HG03175 (cell line): Measurements from ENCODE around the gene INTS4.
"Not testable (repeated sequence)": the region's sequence is repeated elsewhere in the genome, so short reads cannot be mapped to it uniquely, and the experiment has no call there.

Experiments used
- ATAC-seq: cut with Tn5 transposase; IDR thresholded peaks from one replicate; pipeline ENCODE4 v1.9.1; 2021; ENCODE audit warnings: mild to moderate bottlenecking, moderate library complexity; ENCODE audit not compliant: unreplicated experiment

INTS4 gene

DNA sequence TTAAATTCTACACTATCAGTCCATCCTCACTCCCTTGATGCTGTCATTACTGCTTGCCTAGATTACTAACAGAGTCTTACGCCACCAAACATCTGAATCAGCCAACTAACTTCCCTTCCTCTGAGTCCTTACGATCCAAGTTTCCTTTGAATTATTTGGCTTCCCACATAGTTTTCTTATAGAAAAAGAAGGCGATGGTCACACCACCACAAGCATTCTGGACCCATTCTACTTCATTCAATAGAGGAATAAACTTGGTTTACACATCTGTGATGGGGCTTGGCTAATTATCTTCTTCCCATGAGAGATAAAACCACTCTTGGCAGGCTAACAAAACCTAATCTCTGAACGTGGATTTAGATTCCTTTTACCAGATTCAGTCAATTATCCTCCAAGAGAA lies 35.0 kb downstream of the INTS4 start:
- no peak for ATAC-seq

DNA sequence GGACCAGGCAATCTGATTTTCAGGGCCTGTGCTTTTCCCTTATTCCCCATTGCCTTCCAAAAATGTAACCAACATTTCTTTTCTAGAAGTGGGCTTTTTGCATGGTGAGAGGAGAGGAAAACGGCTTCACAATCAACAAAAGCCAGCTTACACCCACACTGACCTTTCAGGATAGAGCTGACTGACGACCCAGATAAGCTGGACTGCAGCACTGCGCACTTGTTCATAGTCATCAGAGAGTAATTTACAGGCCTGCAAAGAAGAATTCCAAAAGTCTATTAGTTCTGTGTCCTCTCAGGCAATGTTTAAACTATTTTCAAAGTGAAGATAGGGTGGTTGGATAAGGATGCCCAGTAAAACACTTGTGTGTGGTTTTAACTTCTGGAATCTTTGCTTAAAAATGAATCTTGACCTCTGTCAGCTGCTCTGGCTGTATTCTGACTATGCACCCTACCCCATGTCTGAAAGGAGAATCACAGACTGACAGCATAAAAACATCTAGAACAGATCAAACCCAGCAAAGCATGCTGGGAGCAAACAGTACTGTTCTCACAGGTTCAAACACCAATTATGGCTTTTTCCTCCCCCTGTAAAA lies 35.8 kb downstream of the INTS4 start:
- ATAC-seq, result not testable (repeated sequence)

DNA sequence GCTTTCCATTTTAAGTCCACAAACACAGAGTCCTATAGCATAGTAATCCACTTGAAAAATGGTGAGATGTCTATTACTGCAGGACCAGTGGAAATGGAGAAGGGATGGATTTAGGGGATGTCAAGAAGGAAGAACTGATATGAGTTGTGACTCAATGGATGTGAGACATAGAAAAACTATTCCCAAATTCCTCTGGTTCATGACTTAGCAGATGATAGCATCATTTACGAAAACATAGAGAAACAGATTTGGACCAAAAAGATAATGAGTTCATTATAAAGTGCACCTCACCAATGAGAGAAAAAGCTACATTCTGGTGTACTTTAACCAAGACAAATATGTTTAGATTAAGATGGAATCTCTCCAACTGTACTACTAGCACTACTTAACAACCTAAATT lies 51.2 kb downstream of the INTS4 start:
- ATAC-seq, result not testable (repeated sequence)

DNA sequence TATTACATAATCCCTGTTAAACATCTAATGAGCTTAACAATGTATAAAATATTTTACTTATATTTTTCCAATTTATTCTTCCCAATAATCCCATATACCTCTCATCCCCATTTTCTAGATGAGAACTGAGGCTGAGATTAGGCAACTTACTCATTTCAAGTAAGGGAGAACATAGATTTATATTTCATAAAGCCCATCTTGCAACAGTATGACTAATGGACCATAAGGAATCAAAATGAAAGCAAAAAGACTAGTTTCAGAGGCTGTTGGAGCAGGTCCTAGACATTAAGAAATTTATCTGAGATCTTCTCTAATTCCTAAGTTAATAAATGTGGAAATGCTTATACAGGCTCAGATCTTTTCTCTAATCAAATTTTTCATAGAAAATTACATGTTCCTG lies 52.0 kb downstream of the INTS4 start:
- not testable (repeated sequence) for ATAC-seq

DNA sequence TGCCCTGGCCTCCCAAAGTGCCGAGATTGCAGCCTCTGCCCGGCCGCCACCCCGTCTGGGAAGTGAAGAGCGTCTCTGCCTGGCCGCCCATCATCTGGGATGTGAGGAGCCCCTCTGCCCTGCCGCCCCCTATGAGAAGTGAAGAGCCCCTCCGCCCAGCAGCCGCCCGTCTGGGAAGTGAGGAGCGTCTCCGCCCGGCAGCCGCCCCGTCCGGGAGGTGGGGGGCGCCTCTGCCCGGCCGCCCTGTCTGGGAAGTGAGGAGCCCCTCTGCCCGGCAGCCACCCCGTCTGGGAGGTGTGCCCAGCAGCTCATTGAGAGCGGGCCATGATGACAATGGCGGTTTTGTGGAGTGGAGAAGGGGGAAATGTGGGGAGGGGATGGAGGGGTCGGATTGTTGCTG lies 60.9 kb downstream of the INTS4 start:
- ATAC-seq, result not testable (repeated sequence)

DNA sequence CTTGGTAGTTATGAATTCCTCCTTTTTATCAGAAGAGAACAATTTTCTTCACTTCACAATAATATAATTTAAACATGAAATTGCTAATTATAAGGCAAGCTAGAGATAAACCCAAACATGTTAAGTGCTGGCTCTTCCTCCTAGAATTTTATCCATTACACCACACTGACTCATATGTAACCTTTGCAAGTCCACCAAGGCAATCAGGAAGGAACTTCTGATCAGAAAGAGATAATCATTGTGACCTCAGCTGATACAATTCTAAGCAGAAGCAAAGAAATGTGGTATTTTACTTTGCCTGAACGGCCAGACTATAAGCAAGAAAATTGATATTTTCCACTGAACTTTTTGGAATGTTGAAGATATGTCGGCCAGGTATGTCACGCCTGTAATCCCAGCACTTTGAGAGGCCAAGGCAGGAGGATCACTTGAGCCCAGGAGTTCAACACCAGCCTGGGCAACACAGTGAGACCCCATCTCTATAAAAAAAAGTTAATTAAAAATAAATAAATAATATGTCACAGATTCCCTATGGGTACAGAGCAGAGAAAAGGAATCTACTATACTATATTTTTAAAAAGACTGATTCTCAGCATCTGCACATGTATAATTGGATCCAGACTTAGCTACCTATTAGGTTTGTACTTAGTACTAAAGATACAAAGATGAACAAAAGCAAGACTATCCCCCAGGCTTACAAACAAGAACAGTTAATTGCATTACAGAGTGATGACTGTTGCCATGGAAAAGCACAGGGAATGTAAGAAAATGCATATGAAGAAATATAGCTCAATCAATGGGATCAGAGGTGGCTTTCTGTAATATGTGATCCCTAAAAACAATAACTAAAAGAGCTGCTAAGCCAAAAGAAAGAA lies 63.9 kb downstream of the INTS4 start:
- ATAC-seq, result not testable (repeated sequence)

DNA sequence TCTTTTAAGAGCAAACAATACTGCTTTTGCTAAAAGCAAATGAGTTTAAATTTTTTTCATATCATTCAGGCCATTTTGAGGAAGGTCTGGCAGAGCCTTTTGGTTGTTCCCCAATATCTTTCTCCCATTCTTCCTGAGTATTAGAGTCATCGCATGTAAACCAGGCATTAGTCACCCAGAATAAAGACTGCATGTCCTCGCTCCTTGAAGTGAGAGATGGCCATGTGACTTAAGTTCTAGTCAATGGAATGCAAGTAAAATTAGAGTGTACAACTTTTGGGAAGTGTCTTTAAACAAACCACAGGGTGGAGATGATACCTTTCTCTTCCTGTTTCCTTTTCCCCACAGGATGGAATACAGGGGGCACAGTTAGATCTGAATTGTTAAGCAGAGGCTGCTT lies 76.8 kb downstream of the INTS4 start:
- not testable (repeated sequence) for ATAC-seq

DNA sequence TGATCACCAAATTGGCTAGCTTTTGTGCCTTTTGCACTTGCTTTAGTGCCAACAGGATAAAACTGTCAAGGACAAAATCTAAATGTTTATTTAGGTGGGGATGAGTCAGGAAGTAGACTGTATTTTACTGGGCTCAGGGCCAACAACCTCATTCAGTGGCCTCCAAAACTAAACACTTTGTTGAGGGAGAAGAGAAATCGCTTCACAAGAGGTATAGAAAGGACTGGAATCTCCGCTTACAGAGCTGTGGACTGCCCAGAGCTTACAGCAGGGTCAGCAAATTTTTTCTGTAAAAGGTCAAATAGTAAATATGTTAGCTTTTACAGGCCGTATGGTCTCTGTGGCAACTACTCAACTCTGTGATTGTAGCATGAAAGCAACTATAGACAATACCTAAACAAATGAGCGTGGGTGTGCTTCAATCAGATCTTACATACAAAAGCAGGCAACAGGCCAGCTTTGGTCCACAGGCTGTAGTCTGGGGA lies 80.1 kb downstream of the INTS4 start:
- not testable (repeated sequence) for ATAC-seq

DNA sequence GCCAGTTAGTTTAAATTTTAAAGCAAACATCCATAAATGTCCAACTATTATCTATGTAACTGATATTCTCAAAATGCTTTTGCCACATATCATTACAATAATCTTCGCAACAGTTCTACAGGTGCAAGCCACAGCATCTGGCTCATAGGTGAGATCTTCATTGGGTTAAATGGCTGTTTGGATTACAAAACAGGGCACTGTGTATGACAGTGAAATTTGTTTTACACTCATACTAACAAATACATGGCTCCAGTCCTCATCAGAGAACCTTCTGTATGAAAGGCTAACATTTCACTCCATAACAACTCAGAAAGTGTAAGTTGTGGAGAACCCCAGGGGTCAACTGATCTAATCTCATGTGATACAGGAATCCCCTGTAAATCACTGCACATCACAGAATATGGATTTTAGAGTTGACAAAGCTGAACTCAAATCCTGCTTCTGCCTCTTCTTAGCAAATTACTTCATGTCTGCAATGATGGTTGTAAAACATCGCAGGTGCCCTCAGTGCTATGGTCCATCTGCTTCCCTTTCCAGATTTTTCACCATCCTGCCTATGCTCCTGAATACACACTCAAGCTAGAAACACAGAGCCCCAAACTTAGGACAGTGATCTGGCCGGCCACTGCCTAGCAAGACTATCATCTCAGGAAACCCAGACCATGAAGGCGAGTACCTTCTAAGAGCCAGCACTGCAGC lies 80.7 kb downstream of the INTS4 start:
- not testable (repeated sequence) for ATAC-seq

DNA sequence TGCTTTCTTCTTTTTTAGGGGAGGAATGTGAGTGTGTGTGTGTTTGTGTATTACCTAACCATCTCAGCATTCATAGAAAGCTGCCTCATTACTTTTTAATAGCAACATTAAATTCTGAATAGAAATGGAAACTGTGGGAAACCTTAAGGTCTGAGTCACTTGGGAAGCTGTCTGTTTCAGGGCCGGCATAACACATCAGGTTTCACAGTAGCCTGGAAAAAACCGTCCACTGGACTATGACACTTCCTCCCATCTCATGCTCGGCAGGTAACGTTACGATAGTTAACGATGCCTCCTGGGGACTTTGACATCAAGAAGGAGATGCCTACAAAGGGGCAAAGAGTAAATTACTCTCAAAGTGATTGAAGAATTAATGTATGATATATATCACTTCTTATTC lies 83.6 kb downstream of the INTS4 start:
- ATAC-seq, result not testable (repeated sequence)

DNA sequence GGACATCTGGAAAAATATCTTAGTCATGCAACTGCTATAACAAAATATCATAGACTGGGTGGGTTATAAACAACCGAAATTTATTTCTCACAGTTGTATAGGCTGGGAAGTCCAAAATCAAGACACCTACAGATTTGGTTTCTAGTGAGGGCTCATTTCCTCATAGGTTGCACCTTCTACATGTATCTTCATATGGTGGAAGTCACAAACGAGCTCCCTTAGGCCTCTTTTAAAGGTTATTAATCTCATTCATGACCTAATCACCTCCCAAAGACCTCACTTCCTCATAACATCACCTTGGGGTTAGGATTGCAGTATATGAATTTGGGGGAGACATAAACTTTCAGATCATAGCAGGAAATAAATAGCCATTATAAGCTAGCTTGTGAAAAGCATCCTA lies 85.2 kb downstream of the INTS4 start:
- ATAC-seq, result no peak

DNA sequence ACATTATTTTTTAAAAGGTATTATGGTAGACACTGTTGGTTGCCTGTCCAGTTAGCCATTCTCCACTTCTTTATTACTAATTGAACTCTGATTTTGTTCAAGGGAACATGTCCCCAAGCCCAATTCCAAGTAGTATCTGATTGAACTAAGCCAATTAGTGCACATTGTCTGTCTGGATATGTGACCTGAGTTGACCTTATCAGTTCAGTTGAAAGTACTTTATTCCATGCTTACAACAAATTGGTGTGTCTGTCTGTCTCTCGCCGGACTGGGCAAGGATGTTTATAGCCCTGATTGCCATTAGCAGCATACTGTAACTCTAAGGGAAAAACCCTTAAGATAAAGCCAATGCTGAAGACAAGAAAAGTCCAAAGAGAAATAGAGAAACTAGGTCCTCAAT lies 85.6 kb downstream of the INTS4 start:
- no peak for ATAC-seq

DNA sequence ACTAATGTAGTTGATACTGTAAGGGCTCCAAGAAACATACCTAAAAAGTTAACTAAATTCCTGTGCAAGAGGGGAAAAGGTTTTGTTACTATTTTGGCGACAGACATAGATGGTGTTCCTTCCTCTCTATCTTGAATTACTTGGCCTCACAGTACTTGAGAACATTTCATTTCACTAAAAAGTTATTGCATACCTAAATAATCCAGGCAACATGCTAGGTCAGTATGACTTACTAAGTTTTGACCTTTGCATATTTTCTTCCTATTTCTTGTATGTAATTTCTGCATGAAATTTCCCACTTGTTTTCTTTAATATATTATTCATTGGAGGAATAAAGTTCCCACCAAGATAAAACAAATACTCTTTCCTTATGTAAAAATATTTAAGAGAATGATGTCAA lies 99.5 kb downstream of the INTS4 start:
- not testable (repeated sequence) for ATAC-seq

DNA sequence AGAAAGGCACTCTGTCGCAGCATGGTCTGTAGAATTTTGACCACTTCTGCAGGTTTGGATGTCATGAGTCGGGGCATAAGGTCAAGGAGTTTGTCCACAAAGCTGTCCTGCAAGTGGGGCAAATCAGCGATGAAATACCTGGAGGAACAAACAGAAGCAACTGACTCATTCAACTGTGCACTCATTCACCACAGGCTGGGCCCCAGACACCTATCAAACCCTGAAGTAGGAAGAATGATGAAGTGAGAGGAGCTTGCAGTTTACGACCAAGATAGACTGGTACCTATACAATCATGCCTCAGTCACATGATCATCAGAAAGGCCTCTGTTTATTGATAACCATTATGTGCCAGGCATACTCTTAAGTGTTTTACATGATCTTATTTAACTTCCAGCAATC lies 102.8 kb downstream of the INTS4 start:
- not testable (repeated sequence) for ATAC-seq

DNA sequence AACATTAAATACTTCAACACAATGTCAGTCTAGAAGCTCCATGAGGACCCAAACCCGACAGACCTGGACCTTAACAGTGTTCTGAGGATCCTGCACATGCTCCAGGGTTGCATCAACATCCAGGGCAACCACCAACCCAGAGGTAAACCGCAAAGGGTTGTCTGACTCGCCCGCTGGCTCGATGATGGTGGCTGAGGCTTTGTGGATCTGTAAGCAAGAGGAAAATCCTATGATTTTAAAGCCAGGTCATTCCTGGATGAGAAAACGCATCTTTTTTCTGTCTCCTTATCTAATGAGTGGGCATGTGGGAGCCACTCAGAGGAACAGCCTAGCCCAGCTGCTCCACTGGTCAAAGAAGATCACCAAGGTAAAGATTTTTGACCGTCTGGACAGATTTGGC lies 103.2 kb downstream of the INTS4 start:
- ATAC-seq, result not testable (repeated sequence)

DNA sequence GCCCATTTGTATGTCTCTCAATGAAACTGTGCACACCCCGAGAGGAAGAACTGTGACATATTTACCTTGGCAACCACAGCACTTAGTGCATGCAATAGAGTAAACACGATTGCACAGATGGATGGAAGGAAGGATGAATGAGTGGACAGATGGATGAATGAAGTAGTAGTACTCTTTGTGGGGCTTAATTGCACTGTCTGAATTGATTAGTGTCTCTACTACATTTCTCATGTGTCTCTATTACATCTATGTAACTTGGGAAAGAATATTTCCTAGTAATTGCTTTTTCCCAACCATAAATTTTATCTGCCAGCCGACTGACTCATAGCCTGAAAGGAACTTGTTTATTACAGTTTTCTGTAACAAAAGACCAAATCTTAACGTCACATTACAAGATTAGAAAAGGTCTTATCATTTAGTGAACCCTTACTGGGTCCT lies 103.8 kb downstream of the INTS4 start:
- not testable (repeated sequence) for ATAC-seq

DNA sequence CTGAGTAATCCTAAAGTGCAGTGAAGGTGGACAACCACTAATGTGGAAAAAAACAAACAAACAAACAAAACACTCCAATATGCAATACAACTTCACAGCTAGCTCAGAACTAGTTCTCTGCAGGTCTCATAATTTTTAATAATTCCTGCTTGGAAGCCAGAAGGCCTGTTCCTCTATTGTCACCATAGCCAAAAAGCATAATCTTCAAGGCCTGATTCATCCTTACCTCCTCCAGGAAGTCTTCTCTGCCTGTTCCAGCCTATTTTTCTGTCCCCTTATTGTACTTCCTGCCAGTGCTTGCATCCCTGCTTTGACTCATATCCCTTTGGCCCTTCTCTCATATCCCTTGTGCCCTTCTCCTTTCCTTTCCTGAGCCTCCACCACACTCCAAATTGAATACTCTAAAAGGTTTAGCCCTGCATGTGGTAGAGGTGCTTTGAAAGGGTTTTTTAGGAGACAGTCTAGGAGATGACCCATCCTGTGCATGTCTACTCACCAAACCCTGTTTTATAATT lies 104.3 kb downstream of the INTS4 start:
- not testable (repeated sequence) for ATAC-seq

DNA sequence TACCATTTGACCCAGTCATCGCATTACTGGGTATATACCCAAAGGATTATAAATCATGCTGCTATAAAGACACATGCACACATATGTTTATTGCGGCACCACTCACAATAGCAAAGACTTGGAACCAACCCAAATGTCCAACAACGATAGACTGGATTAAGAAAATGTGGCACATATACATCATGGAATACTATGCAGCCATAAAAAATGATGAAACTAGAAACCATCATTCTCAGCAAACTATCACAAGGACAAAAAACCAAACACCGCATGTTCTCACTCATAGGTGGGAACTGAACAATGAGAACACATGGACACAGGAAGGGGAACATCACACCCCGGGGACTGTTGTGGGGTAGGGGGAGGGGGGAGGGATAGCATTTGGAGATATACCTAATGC lies 105.4 kb downstream of the INTS4 start:
- not testable (repeated sequence) for ATAC-seq

DNA sequence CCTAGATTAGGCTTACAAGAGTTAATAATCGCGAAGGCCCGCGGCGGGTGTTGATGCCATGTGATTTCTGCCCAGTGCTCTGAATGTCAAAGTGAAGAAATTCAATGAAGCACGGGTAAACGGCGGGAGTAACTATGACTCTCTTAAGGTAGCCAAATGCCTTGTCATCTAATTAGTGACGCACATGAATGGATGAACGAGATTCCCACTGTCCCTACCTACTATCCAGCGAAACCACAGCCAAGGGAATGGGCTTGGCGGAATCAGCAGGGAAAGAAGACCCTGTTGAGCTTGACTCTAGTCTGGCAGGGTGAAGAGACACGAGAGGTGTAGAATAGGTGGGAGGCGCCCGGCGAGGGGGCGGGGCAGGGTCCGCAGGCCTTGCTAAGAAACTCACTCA lies 108.1 kb downstream of the INTS4 start:
- no peak for ATAC-seq

DNA sequence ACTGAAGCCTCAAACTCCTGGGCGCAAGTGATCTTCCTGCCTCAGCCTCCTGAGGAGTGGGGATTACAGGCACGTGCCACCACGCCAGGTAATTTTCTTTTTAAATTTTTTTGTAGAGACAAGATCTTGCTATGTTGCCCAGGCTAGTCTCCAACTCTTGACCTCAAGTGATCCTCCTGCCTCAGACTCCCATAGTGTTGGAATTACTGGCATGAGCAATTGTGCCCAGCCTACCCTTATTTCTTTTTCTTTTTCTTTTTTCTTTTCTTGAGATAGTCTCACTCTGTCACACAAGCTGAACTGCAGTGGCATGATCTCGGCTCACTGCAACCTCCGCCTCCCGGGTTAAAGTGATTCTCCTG lies 109.7 kb downstream of the INTS4 start:
- ATAC-seq, result no peak

DNA sequence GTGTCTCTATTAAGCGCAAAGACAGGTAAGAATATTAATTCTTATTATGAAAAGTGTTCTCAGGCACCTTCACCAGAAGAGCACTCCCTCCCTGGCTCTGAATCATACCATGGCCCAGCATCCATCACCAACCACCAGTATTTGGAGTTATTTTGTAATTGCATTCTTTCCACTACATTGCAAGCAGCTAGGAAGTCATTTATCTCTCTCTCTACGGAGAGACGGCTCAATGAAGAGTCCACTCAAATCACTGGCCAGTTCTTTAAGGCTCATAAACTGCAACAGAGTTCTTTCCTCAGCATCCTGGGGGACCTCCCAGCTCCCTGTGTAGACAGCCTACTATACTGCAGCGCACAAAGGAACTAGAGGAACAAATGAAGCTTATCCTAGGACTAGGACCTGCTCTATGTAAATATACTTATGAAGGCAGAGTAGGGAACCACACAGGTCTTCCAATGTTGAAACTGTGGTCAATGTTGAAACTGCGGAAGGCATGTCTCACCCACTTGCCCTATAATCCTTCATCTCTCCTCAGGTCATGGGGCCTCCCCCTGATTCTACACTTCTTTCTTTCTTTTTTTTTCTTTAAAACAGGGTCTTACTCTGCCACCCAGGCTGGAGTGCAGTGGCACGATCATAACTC lies 110.2 kb downstream of the INTS4 start:
- ATAC-seq, result no peak
